PC-9 (cell line): ENCODE data around the gene CHM.

Experiments used
- CTCF ChIP-seq: fragments of 200-600 bp; sonication (generic); conservative IDR thresholded peaks from 2 replicates; pipeline ENCODE4 v1.6.1; 2017; ENCODE audit warnings: mixed run types, antibody characterized with exemption, mild to moderate bottlenecking, moderate library complexity
- EZH2 ChIP-seq: fragments of 200-600 bp; sonication (generic); IDR thresholded peaks from 2 replicates; pipeline ENCODE4 v1.8.0; 2017; ENCODE audit warnings: antibody characterized with exemption, low read depth

- TF ChIP-seq CTCF (no peak), EZH2 (no peak)
Measured at GRCh38 chrX:85988353-85988752, 59.0 kb downstream of the CHM start.
